ENCODE measurements around the gene NOTUM.

The NOTUM gene

DNA sequence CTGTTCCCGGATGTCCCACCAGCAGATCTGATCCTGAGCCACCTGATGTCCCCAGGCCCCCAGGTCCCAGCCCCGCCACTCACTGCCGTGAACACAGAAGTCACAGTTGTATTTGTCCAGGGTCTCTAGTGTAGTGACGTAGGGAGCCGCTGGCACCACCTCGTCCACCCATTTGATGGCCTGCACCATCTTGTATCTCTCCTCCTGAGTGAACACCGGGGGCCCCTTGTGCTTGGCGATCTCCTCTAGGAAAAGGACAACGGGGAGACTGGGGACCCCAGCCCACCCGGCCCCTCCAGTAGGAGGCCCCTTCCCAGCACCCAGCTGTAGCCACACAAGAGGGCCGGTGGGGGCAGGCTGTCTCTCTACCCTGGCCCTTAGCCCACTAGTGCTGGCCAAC lies 52.2 kb downstream of the NOTUM start:
- no peak for DNase-seq

DNA sequence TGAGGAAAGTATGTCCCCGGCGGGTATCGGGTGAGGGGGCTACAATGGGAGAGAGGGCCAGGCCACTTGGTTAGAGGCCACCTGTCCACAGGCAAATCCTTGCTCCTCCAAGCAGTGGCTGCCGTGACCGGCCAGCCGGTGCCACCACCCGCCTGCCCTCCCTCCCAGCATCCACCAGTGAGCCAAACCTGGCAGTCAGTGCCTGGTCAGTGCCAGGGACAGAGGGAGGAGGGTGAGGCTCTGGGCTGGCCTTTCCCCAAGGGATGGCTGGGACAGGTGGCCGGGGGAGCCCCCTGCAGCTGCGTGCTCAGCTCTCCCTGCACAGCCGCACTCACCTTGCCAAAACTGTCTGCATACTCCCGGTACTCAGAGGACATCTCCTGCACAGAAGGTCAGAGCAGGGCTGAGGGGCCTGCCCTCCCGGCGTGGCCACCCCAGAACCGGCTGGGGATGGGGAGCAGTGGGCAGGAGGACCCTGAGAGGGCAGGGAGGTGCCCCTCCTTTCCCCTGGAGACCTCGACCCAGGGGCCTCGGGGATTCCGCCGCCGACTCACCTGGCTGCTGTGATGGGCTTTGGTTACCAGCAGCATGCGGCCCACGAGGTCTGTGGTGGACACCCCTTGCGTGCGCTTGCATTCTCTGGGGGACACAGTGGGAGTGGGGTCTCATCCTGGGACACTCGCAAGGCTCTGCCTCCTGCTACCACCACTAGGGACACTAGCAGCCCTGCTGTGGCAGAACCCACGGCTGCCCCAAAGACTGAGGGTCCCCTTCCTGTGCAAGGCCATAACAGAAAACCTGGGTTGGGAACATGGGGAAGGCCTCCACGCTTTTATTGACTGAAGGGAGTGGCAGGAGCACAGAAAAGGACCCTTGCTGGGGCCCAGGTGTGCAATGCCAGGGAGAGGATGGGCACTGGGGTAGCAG lies 53.5 kb downstream of the NOTUM start:
- no peak for DNase-seq

DNA sequence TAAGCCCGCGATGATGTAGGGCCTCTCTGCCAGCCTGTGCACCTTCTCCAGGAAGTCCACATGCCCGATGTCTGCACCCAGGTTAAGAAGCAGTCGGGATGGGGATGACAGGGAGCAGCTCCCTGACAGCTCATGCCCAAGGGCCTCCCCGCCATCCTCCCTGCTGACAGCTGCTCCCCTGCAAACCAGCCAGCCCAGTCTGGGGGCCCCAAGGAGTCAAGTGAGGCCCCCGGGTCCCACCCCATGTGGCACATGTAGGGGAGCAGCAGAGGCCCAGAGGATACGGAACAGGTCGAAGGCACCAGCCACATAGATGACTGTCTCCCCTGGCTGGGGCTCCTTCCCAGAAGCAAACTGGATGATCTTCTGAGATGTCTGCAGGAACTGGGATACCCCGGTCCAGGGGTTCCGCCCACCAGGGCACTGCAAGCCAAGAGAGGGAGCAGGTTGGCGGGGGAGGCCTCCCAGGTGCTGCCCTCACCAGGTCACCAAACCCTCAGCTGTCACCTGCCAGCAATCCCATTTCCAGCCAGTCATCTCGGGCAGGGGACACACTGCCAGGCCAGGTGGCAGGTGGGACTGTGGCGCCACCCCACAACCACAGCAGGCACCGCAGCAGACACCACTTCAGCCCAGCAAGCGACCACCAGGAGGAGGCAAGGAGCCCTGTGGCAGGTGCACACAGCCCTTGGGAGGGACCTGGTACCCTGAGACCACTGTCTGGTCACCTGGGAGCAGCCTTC lies 54.3 kb downstream of the NOTUM start:
- DNase-seq, result no peak

DNA sequence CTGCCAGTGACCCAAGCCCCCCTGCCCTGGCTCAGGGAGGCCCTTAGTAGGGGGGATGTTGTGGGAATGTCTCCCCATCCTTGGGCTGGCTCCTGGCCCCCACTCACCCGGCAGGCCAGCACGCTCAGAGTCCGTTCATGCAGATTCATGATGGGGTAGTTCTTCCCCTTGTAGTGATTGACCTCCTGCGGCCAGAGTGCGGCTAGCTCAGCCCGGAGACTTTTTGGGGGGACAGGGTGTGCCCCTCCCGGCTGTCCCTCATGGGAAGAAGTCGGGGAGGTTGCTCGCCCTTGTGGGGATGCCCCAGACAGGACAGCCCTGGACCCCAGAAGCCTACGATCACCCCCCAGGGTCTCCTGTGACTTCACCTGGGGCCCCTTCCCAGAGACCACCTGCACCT lies 55.0 kb downstream of the NOTUM start:
- no peak for DNase-seq

DNA sequence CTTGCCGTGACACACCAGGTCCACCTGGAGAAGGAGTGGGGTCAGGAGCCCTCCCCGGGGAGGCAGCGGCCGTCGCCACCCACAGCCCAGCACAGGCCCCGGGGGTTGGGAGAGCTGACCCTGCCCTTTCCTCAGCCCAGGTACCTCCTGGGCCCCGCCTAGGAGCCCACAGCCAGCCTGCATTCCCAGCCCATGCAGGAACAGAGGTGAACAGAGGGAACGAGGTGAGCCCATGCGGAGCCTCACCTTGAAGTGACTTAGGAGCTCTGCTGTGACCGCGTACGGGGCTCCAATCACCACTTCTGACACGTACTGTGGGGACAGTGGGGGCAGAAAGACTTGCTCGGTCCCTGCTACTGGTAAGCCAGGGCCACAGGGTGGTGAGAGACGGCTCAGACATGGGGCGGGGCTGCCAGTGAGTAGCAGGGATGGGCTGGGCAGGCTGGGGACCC lies 55.5 kb downstream of the NOTUM start:
- DNase-seq, result no peak

DNA sequence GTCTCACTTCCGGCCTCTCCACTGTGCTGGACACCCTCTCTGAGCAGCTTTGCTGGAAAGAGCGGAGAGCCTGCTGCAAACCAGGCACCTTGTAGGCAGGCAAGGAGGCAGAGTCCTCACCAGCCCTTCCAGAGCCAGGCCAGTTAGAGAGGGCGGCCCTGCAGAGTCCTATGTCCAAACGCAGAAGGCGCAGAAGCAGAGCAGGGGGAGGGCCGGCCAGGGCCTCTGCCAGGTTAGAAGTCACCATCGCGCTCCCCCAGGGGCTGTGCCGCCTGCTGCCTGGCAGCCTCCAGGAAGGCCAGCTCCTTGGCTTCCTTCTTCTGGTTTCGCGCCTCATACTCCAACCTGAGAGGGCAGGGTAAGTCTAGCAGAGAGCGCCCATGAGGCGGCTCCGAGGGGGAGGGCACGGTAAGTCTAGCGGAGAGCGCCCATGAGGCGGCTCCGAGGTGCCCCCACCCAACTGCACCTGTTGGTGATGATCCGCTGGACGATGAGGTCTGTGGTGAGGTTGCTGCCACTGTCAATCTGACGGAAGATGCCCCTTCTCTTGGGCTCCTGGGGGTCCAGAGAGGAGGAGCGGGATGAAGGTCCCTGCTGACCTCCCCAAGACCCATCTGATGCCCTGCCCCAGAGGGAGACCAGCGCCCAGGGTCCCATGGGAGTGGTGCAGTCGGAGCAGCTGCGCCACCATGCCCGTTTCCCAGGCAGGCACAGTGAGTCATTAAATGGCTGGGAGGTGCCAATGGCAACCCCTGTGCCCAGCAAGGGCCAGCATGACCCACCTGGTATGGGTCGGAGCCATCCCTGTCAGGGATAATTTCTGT lies 56.2 kb downstream of the NOTUM start:
- DNase-seq, result no peak

DNA sequence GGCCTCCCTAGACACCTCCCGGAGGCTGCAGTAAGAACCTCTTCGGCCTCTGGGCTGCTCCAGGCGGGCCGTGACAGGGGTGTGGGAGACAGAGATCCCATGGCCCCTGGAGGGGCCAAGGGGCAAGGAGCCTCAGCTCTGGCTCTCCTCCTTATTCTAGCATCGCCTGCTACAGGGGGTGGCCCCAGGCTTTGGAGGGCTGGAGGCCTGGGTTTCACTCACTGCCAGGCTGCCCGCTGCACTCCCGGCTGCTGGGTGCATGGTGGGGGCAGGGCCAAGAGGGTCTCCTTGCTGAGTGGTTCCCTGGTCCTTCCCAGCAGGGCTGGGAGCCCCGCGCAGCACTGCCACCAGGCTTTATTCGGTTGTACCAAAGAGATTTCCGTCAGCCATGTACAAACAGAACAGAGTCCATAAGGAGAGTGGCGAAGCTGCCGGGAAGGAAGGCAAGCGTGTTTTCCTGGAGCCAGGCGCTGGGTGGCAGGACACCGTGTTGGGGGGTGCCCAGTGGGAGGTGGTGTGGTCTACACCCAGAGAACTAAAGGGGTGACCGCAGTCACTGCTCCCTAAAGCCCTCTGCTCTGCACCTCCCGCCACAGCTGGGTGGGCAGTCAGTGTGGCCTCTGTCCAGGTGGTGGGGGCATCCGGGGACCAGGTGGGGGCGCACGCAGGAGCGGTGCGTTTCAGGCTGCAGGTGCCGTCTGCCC lies 56.9 kb downstream of the NOTUM start:
- no peak for DNase-seq

DNA sequence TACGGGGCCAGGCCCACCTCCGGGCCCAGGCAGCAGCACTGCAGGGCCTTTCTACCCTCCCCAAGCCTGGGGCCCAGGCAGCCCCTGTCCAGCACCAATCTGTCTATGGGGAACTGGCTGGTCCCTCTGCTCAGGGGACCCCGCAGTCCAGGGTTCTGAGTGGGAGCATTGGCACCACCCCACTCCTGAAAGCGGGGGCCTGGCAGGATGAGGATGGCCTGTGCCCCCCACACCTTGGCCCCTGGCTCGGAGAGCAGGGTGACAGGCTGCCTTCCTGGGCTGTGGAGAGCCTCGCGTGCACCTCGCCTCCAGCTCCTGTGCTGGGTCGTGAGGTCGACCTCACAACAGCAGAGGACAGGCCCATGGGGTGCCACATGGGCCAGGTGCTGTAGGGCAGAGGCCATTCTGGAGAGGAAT lies 57.6 kb downstream of the NOTUM start:
- DNase-seq, result no peak

DNA sequence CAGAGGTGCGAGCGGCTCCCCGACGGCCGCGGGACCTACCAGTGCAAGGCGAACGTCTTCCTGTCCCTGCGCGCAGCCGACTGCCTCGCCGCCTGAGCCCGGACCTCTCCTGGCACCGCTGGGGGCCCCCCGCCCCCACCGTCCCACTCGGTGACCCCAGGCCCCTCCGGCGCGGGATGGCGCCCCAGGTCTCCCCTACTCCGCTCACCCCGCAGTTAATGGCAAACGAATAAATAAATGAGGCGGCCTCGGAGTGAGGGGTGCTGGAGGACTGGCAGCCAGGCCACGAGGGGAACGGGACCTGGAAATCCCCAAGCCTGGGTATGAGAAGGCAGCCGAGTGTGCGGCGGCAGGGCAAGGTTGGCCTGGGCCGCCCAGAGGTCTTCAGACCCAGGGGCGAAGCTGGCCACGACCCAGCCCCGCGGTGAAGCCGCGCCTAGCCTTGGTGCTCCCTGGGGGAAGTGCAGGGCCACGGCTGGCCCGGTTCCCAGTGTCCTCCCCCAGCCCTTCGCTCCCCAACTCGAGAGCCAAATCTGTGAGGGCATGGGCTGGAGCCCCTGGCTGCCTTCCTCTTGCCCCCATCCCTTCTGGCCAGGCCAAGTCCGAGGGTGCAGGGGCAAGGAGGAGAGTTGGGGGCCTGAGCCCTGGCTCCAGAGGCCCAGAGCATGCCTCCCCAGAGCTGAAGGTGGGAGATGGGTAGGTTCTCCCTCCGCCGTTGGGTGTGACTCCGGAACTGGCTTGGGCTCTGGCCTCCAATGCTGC lies 58.2 kb downstream of the NOTUM start:
- DNase-seq, result peak; percentile 41
